PC-3 (cell line): ENCODE data around the gene PTPRD.

Experiments used
- EZH2 ChIP-seq: fragments of 300-600 bp; sonication (generic); IDR thresholded peaks from one replicate; pipeline ENCODE4 v1.6.1; 2017; ENCODE audit warnings: antibody characterized with exemption, mild to moderate bottlenecking, low read length; ENCODE audit not compliant: unreplicated experiment
- TF ChIP-seq, protein P1 (sequence below): fragments of 300-600 bp; sonication (generic); conservative IDR thresholded peaks from 2 replicates; pipeline ENCODE4 v1.5.1; 2017; ENCODE audit warnings: antibody characterized with exemption, low read depth, mild to moderate bottlenecking, low read length

DNA sequence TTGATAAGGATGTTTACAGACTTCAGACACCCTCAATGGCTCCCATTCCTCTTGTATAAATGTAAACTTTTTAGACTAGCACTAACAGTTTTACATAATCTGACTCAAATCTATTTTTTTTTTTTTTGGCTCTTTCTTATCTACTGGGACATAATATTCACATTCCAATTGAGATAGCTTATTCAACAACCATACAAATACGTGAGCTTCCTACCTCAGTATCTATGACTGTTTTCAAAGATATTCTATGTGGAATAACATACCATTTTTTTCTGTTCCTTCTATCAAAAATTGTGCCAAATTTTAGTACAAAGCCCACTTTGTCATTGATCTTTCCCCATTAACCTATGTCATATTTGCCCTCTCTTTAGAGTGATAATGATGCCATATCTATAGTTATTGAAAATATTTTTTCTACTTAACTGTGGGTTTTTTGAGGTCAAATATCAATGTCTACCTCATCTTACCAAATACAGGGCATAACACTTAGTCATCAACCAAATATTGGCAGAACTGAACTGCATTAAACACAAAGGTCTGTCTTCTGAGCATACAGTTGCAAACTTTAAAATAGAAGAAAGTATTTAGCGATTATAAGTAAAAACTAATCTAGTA, 482.6 kb downstream of the PTPRD start:
- TF ChIP-seq, protein P1, sequence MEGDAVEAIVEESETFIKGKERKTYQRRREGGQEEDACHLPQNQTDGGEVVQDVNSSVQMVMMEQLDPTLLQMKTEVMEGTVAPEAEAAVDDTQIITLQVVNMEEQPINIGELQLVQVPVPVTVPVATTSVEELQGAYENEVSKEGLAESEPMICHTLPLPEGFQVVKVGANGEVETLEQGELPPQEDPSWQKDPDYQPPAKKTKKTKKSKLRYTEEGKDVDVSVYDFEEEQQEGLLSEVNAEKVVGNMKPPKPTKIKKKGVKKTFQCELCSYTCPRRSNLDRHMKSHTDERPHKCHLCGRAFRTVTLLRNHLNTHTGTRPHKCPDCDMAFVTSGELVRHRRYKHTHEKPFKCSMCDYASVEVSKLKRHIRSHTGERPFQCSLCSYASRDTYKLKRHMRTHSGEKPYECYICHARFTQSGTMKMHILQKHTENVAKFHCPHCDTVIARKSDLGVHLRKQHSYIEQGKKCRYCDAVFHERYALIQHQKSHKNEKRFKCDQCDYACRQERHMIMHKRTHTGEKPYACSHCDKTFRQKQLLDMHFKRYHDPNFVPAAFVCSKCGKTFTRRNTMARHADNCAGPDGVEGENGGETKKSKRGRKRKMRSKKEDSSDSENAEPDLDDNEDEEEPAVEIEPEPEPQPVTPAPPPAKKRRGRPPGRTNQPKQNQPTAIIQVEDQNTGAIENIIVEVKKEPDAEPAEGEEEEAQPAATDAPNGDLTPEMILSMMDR, result no peak
- TF ChIP-seq EZH2, result no peak
